ENCODE data around the gene FRAT1. TPM values are rescaled to one million over a fixed set of nuclear protein-coding genes. Genes with fewer than 3 reads are reported as not detected.

Gene FRAT1
- total and polyA plus RNA-seq, 2 of the 13 experiments (the other 11 are each of a cell fraction or from before 2014, with no cell fraction given), result 1.7 to 2.3 TPM

DNA sequence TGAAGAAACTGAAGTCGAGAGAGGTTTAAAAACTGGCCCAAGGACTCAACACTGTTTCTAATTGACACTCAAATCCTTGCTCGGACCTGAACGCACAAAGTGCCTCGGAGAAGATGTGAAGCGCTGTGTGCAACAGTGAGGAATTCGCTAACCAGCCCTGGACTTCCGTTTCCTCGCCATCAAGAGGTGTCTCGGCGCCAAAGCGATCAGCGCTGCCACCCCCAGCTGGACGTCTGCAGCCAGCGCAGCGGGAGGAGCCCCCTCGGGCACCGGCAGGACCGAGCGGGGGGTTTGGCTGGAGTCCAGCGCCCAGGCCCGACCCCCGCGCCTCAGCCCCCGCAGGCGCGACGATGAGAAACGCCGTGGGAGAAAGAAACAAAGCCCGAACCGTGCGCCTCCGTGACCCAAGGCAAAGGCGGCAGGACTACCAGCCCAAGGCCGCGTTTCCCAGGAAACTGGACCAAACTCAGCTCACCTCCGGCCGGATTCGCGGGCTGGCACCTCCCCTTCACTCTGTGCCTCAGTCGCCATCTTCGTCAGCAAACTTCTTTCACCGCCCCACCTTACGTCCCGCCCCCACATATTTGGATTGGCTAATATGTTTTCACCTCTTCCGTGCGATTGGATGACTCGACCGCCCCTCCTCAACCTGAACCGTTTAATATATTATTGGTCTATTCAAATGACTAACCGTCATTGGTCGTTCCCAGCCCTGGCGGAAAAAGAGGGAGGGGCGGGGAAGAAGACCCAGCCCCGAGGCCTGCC, 26.8 kb upstream of the FRAT1 start, which contains the start of gene ARHGAP19 (continued):
- TF ChIP-seq, protein P1, sequence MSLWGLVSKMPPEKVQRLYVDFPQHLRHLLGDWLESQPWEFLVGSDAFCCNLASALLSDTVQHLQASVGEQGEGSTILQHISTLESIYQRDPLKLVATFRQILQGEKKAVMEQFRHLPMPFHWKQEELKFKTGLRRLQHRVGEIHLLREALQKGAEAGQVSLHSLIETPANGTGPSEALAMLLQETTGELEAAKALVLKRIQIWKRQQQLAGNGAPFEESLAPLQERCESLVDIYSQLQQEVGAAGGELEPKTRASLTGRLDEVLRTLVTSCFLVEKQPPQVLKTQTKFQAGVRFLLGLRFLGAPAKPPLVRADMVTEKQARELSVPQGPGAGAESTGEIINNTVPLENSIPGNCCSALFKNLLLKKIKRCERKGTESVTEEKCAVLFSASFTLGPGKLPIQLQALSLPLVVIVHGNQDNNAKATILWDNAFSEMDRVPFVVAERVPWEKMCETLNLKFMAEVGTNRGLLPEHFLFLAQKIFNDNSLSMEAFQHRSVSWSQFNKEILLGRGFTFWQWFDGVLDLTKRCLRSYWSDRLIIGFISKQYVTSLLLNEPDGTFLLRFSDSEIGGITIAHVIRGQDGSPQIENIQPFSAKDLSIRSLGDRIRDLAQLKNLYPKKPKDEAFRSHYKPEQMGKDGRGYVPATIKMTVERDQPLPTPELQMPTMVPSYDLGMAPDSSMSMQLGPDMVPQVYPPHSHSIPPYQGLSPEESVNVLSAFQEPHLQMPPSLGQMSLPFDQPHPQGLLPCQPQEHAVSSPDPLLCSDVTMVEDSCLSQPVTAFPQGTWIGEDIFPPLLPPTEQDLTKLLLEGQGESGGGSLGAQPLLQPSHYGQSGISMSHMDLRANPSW (CRISPR knock-in tag; IDR thresholded peaks at IDR 0.05; ENCODE audit: borderline replicate concordance), result peak; percentile 81; the same call in 1 of the 2 replicates
- TF ChIP-seq WIZ (CRISPR knock-in tag; IDR thresholded peaks at IDR 0.05), result no peak
- TF ChIP-seq ZNF136 (CRISPR knock-in tag; IDR thresholded peaks at IDR 0.05; ENCODE audit: low read depth), result peak; percentile 94
- TF ChIP-seq, protein P2, sequence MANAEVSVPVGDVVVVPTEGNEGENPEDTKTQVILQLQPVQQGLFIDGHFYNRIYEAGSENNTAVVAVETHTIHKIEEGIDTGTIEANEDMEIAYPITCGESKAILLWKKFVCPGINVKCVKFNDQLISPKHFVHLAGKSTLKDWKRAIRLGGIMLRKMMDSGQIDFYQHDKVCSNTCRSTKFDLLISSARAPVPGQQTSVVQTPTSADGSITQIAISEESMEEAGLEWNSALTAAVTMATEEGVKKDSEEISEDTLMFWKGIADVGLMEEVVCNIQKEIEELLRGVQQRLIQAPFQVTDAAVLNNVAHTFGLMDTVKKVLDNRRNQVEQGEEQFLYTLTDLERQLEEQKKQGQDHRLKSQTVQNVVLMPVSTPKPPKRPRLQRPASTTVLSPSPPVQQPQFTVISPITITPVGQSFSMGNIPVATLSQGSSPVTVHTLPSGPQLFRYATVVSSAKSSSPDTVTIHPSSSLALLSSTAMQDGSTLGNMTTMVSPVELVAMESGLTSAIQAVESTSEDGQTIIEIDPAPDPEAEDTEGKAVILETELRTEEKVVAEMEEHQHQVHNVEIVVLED (CRISPR knock-in tag; IDR thresholded peaks at IDR 0.05; ENCODE audit: borderline replicate concordance), result peak; percentile 67; the same call in 1 of the 2 replicates
- TF ChIP-seq HMG20A (CRISPR knock-in tag; IDR thresholded peaks at IDR 0.05; ENCODE audit: borderline replicate concordance), result no peak; the same call in 1 of the 2 replicates
- no peak for TF ChIP-seq LCORL (IDR thresholded peaks at IDR 0.05)
- TF ChIP-seq LCORL (CRISPR knock-in tag; IDR thresholded peaks at IDR 0.05), result no peak; the same call in 1 of the 2 replicates
- TF ChIP-seq MIER2 (CRISPR knock-in tag; IDR thresholded peaks at IDR 0.05), result no peak
- TF ChIP-seq ATF1 (CRISPR knock-in tag; IDR thresholded peaks at IDR 0.05), result no peak; the same call in none of the 2 replicates
- peak; percentile 54; the same call in 1 of the 2 replicates for TF ChIP-seq NCOR1 (IDR thresholded peaks at IDR 0.05; ENCODE audit: borderline replicate concordance, low read length)
- no peak for TF ChIP-seq PRPF4 (IDR thresholded peaks at IDR 0.05; ENCODE audit: low read depth, low read length, poor library complexity, severe bottlenecking)
- TF ChIP-seq HDAC2 (CRISPR knock-in tag; IDR thresholded peaks at IDR 0.05), result peak; percentile 42; the same call in 1 of the 2 replicates
- TF ChIP-seq, protein P3, sequence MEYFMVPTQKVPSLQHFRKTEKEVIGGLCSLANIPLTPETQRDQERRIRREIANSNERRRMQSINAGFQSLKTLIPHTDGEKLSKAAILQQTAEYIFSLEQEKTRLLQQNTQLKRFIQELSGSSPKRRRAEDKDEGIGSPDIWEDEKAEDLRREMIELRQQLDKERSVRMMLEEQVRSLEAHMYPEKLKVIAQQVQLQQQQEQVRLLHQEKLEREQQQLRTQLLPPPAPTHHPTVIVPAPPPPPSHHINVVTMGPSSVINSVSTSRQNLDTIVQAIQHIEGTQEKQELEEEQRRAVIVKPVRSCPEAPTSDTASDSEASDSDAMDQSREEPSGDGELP (IDR thresholded peaks at IDR 0.05; ENCODE audit: borderline replicate concordance, low read depth), result peak; percentile 82; the same call in 1 of the 2 replicates
- no peak for TF ChIP-seq JDP2 (CRISPR knock-in tag; IDR thresholded peaks at IDR 0.05; ENCODE audit: borderline replicate concordance)
- TF ChIP-seq ZNF180 (CRISPR knock-in tag; IDR thresholded peaks at IDR 0.05; ENCODE audit: borderline replicate concordance, low read depth), result no peak
- peak; percentile 58; the same call in 1 of the 2 replicates for TF ChIP-seq ZNF709 (CRISPR knock-in tag; IDR thresholded peaks at IDR 0.05)
- no peak for TF ChIP-seq ONECUT2 (CRISPR knock-in tag; IDR thresholded peaks at IDR 0.05)
- TF ChIP-seq CCAR2 (optimal IDR thresholded peaks at IDR 0.05; ENCODE audit: low read depth, low read length), result no peak
- no peak for TF ChIP-seq FIP1L1 (IDR thresholded peaks at IDR 0.05; ENCODE audit: borderline replicate concordance, insufficient read depth, low read depth, low read length)
- TF ChIP-seq, protein P4, sequence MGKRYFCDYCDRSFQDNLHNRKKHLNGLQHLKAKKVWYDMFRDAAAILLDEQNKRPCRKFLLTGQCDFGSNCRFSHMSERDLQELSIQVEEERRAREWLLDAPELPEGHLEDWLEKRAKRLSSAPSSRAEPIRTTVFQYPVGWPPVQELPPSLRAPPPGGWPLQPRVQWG (CRISPR knock-in tag; IDR thresholded peaks at IDR 0.05; ENCODE audit: borderline replicate concordance, low read depth), result no peak
- peak; percentile 73 for TF ChIP-seq SUZ12 (IDR thresholded peaks at IDR 0.05; ENCODE audit: low read depth, low read length)
- peak; percentile 92 for TF ChIP-seq TAF1 (CRISPR knock-in tag; IDR thresholded peaks at IDR 0.05)
- TF ChIP-seq YEATS2 (CRISPR knock-in tag; IDR thresholded peaks at IDR 0.05; ENCODE audit: borderline replicate concordance), result 0 out of 2 replicates have a peak, but pooled peaks have one; percentile 22
- TF ChIP-seq ZNF577 (CRISPR knock-in tag; IDR thresholded peaks at IDR 0.05; ENCODE audit: borderline replicate concordance, low read depth), result no peak
- TF ChIP-seq MAFK (conservative IDR thresholded peaks at IDR 0.05 in 1 of 2, IDR thresholded peaks at IDR 0.05 in 1 of 2; ENCODE audit: low read length in 2 of 2), result no peak

Data from HepG2 (cell line).